HG02981 (cell line): Measurements from ENCODE around the gene RGPD4.
"Not testable (repeated sequence)": the region's sequence is repeated elsewhere in the genome, so short reads cannot be mapped to it uniquely, and the experiment has no call there.

Source experiments
- ATAC-seq: cut with Tn5 transposase; IDR thresholded peaks from one replicate; pipeline ENCODE4 v1.9.1; 2021; ENCODE audit warnings: mild to moderate bottlenecking, moderate library complexity; ENCODE audit not compliant: unreplicated experiment

RGPD4 gene

DNA sequence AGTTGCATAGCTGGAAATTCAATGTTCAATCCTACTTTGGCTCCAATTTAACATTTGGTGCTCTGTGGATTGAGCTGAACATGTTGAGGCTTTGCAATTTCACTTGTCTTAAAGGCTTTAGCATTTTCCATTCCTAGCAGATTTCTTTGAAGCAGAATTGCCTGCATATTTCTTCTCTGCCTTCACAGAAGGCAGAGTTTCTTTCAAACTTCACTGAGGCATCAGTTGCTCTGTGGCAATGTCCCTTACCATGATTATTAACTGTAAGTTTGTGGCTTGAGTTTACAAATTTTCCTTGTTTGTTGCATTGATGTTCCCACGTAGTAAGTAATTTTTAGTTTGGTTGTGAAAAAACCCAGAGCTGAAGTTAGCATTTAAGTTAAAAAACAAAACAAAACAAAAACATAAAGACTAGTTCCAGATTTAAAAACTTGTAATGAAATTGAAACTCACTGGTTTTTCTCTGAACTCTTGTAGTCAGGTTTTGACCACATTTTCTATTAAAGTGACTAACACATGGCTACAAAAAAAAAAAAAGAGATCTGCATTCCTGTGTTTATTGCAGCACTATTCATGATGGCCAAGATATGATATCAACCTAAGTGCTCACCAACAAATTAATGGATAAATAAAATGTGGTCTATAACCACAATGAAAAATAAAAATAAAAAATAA lies 90.1 kb downstream of the RGPD4 start:
- not testable (repeated sequence) for ATAC-seq

- ATAC-seq, result no peak
These were observed 100.4 kb downstream of the RGPD4 start for GRCh38 chr2:107927034-107927534.

DNA sequence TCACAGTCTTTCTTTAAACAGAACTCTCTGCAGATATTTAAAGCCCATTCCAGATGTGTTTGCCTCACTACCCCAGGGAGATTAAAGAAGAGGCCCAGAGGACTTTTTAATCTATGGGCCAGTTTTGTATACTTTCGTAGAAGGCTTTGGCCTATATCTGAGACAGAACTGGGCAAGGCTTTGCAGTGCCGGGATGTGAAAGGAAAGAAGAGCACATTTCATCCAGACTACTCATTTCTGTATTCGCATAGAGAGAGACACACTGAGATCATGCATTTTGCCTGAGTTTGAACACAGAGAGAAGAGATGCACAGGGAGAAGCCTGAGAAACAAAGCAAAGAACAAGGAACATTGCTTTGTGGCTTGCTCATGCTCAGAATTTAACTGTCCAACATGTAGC lies 104.7 kb downstream of the RGPD4 start:
- no peak for ATAC-seq

DNA sequence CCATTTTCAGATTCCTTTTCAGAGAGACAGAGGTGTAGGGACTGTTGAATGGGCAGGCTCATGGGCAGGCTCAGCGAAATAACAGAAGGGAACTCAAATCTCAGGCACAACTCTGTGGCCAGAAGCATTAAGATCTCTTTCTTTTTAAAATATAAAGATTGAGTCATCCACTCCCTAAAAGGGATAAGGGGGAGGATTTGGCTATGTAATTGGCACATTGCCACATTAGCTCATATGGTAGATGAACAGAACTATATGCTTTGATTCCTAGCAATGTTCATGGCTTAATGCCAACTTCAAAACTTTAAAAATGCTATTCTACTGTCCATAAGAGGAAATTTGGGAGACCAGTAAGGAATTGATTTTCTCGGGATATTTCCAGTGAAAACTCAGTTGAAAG lies 105.8 kb downstream of the RGPD4 start:
- no peak for ATAC-seq

- no peak for ATAC-seq
These were observed 106.3 kb downstream of the RGPD4 start for GRCh38 chr2:107932979-107933378.

GRCh38 chr2:107936433-107937359 lies 110.0 kb downstream of the RGPD4 start:
- ATAC-seq, result no peak
